K562 treated with DMSO at 1 percent for 48 hours (cell line): ENCODE results near the gene ZRANB1. TPM values are rescaled to one million over a fixed set of nuclear protein-coding genes. Genes with fewer than 3 reads are reported as not detected.

Experiments
- total RNA-seq: library from RNA; unstranded; fragments of 300-600 nt; gene quantifications from 2 replicates; pipeline ENCODE4 v1.2.3, GENCODE V29; 2022; ENCODE audit warnings: low replicate concordance; ENCODE audit errors: extremely low read depth

The ZRANB1 gene
- not detected in 2 replicates for total RNA-seq

GRCh38 chr10:124941823-124942222 lies at the start of gene ZRANB1:
Gene ZRANB1, plus strand, starts transcription at chr10:124942123. Its CDS starts 371 bp downstream, at chr10:124942494.

Other genes starting within 250 kb of the ZRANB1 start
- not detected in 2 replicates for gene FAM53B, start 197.7 kb upstream of the ZRANB1 start, total RNA-seq
- not detected in 2 replicates for gene EEF1AKMT2, start 150.2 kb upstream of the ZRANB1 start, total RNA-seq
- gene ABRAXAS2, start 140.3 kb upstream of the ZRANB1 start, total RNA-seq: not detected in 2 replicates
- gene CTBP2, start 218.4 kb downstream of the ZRANB1 start, total RNA-seq: not detected in 2 replicates